Islet of Langerhans (tissue), 1 donor: Measurements from ENCODE around the gene NEURL1B.
"Not testable (repeated sequence)": the region's sequence is repeated elsewhere in the genome, so short reads cannot be mapped to it uniquely, and the experiment has no call there.

Experiments
- FAIRE-seq: peaks from one replicate; lab custom pipeline; 2011; peaks lifted over from hg19 to GRCh38; lab: Jason Lieb, UNC

Gene NEURL1B

DNA sequence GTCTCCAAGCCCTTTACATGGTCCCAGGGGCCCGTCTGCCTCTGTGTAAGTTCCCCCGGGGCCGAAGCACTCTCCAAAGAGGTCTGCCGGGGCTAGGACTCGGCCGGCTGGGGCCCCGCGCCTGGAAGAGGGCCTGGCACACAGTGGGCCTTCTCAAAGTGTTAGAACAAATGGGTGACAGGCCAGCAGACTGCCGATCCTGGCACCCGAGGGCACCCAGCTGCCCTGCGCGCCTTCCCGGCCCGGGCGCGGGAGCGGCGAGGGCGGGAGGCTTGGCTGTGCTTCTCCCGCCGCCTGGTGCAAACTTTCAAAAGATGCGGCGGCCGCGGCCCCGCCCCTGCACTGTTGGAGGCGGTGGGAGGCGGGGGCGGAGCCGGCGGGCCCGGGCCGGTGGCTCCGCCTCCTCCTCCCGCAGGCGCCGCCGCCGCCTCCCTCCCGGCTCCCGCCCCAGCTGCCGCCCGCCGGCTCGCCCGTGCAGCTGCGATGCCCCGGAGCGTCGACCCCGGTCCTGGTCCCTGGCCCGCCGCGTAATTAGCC, at the start of gene NEURL1B:
TSS of gene NEURL1B (plus strand) at position 442 of the 537 bp plus-strand sequence. CDS start 144 bp downstream, outside the sequence.
- no peak for FAIRE-seq

GRCh38 chr5:172591636-172592035, 49.4 kb upstream of the NEURL1B start:
- no peak for FAIRE-seq

DNA sequence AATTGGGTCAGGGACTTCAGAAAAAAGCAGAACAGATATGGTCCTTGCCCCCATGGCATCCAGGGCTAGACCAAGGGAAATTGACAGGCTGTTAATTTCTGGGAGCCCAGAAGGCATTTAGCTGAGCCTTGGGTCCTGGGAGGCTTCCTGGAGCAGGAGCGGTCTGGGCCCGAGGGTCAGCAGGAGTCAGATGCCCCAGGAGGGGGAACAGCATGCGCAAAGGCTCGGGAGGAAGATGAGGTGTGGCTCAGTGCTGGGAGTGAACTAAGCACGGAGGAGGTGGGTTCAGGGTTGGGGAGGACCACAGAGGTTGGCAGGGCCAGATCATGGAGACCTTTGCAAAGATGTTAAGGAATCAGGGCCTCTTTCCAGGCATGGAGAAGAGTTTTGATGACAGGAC, 48.2 kb upstream of the NEURL1B start:
- no peak for FAIRE-seq

DNA sequence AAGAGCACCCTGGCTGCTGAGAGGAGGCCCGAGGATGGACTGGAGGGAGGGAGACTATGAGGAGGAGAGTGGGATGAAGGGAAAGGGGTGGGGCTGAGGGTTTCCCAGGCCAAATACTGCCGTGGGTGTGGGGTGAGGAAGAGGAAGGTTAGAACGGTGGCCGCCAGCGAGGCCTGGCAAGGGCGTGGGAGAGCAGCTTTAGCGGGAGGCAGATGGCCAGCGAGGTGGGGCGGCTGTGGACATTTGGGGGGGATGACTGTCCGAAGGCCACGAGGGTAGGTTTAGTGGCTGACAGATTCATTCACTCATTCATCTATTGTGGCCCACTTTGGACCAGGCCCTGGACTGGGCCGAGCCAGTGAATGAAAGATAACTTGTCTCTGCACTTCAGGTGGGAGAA, 47.8 kb upstream of the NEURL1B start:
- FAIRE-seq = no peak

DNA sequence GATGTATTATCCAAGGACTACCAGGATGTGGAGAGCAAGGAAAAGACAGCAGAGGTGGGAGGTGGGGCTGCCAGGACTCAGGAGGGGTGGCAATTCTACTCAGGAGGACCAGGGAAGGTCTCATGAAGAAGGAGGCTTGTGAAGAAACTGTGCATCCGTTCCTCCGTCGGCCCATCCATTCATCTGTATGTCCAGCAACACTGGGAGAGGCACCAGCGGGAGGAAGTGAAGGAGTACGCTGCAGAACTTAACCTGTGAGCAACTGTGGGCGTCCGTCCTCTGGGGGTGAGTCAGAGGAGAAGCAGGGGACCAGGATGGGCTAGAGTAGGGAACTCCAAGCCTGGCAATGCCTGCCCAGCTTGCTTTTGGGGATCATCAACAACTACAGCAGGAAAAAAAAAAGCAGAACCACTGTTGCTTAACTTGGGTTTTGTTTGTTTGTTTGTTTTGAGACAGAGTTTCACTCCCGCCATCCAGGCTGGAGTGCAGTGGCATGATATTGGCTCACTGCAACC, 47.3 kb upstream of the NEURL1B start:
- no peak for FAIRE-seq

DNA sequence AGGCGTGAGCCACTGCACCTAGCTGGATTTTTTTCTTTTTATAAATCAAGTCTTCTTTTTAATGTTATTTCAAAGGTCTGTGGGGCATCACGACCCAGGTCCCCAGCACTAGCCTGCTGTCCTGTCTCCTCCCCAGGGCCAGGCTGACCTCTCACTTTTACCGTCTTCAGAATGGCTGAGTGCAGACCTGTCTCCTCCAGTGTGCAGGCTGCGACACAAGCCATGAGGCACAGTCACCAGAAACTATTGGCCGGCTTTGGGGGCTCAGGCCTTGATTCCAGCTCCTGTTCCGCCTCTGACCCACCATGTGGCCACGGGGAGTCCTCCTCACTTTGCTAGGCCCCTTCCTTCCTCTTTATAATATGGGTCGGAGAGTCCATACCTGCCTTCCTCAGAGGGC, 46.6 kb upstream of the NEURL1B start:
- no peak for FAIRE-seq

DNA sequence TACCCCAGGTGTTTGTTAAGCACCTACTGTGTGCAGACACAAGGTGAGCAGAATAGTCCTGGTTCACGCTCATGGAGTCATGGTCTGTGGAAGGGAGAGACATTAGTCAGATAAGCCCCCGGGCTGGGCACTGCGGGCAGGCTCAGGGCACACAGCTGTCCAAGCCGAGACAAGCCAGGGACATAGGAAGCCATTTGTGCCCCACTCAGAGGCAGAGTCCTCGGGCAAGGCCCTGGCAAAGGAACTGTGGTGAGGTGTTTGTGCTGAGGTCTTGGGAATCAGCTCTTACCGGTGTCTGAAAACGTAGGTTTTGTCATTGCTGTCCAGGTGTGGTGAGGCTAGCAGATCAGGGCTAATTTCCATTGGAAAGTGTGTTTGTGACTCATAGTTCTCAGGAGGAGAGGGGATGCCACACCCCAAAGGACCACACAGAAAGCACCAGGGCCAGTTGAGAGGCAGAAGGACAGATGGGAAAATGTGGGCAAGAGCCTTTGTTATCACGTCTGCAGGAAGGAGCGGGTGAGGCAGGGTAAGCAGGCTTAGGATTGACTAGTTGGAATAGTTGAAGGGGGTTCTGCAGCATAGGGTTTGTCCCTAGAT, 46.1 kb upstream of the NEURL1B start:
- FAIRE-seq = no peak

DNA sequence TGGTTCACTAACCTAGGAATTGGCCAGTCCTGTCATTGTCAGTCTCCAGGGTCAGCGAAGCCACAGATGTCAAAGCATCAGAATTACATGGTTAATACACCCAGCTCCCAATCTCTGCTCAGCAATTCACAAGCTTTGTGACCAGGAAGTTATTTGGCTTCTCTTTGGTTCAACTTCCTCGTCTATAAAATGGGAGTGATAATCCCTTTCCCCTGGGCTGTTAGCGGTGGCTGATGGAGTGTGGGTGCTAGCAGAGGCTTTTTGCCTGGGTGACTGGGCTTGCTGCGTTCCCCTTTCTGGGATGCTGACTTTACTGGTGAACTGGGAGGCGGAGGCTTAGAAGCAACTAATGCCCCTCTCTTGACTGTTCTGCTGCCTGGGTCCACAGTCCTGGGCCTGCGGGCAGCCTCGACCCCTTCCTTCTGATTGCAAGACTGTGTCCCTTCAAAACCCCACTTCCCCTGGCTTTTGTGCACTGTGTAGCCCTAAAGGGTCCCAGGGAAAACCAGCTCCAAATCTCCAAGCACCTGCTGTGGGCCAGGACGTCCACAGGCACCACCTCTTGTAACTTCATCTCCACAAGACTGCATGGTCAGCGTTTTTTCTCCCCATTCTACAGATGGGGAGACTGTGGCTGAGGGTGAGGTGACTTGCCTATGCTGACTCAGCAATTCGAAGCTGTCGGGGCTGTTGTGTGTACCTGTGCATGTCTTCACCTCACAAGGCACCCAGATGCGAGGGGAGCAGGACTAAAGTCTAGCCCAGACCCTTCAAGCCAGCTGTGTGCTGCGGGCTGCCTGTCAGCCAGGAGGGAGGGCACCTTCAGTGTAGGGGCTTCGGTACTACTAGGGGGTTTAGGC, 45.2 kb upstream of the NEURL1B start:
- FAIRE-seq = no peak

- no peak for FAIRE-seq
Measured at GRCh38 chr5:172596638-172597231, 44.3 kb upstream of the NEURL1B start.

GRCh38 chr5:172597755-172598155, 43.3 kb upstream of the NEURL1B start:
- no peak for FAIRE-seq

- no peak for FAIRE-seq
Measured at GRCh38 chr5:172598251-172599203, 42.5 kb upstream of the NEURL1B start.

- no peak for FAIRE-seq
Measured at GRCh38 chr5:172599204-172599567, 41.9 kb upstream of the NEURL1B start.

DNA sequence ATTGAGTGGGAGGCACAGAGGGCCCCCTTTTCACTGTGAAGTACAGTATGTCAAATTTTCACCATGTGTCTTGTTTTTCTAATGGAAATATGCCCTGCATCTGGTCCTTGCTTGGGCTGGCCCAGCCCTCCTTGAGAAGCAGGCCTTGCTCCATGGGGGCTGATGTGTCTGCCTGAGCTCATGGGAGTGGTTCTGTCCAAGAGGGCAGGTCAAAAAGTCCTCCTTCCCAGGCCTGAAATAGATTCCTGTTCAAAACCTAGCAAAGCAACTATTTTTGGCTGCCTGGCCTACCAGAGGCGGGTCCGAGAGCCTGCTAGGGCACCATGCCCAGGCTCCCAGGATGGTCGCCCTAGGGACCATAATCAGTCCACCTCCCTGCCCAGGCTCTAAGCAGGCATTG, 40.5 kb upstream of the NEURL1B start:
- FAIRE-seq = no peak

DNA sequence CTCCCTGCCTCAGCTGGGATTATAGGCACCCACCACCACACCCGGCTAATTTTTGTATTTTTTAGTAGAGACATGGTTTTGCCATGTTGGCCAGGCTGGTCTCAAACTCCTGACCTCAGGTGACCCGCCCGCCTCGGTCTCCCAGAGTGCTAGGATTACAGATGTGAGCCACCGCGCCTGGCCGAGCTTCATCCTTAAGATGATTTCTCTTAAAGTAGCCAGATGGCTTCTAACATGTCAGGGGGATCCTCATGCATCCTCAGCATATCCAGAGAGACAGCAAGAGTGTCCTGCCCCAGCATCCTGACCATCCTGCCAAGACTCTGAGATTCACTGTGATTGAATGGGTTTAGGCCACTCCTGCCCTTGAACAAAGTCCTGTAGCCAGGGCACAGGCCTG, 39.5 kb upstream of the NEURL1B start:
- FAIRE-seq = not testable (repeated sequence)

DNA sequence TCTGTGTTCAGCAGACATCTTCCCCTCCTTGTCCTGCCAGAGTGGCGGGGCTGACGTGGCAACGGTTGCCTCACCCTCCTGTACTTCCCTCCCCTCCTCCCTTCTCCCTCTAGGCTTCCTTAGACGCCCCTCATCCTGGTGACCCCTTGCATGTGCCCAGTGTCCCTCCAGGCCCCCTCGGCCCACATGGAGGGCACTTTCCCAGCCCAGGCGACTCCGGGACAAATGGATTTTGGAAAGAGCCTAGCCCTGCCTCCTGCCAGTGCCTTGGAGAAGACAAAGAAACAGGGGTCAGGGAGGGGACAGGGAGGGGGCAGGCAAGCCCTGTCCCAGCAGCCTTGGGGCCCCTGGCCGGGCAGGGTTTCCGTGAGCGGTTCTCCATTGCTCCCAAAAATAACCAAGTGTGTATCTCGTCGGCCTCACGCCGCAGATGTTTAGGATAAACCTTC, 38.3 kb upstream of the NEURL1B start:
- FAIRE-seq = no peak

DNA sequence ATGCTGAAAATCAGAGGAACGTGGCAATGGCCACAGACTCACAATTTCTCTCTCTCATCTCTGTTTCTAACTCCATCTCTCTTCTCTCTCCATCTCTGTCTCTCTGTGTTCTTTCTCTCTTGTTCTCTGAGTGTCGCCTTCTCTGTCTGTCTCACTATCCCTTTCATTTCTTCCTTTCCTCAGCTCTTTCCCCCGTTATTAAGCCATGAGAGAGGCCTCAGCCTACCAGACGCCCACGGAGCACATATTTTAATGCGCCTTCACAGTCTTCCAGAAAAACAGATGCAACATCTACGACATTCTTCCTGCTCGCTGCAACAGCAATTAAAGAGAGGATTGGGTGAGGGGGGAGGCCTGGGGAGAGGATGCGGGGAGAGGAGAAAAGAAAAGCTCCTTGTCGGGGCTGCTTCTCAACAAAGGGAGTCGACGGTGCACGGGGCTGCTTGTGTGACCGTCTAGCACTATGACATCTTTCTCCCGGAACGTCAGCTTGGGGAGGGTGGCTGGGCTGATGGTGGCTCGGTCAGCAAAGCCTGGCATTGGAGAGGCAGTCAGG, 37.7 kb upstream of the NEURL1B start:
- FAIRE-seq = no peak

- FAIRE-seq = no peak
Measured at GRCh38 chr5:172605466-172605865, 35.6 kb upstream of the NEURL1B start.

DNA sequence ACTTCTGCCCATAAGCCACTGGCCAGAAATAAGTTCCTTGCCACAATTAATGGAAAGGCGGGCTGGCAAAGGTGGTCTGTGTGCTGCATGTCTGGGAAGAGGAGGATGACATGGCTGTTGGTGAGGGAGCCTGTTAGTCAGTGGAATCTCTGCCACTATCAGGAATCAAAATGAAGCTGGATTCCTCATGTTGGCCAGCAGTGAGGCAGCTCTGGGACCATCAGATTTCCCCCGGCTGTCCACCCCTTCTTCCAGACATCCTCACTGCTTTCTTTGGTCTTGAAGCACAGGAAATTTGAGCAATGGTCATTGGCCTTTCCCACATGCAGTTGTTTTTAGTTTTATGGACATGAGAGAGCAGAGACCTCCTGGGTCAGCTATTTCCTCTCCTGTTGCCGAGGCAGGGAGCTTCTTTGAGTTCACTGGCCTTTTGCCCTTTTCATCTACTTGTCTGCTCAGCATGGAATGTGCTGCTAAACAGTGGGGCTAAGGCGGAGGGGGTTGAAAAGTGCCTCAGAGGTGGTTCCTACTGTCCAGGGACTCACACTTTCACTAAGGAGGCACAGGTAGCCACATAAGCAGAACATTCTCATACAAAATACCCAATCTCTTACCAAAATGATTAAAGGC, 34.8 kb upstream of the NEURL1B start:
- no peak for FAIRE-seq

GRCh38 chr5:172607213-172607793, 33.8 kb upstream of the NEURL1B start:
- FAIRE-seq = no peak

DNA sequence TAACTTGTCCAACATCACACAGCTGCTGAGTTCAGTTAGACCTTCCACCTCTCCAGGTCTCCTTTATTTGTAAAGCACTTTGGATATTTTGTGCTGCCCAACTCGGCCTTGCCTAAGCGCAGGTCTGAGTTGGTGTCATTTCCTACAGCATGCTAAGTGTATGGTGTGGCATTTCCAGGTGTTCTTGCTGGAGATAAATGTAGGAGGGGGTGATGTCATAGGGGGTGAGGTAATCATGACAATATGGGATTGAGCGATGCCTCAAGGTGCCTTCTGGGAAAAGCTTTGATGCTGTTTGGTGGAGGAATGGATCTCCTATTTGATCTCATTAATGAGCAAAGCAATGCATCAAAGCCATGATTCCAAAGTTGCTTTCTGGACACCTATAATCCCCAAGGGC, 32.3 kb upstream of the NEURL1B start:
- FAIRE-seq = no peak

- no peak for FAIRE-seq
Measured at GRCh38 chr5:172610643-172611042, 30.4 kb upstream of the NEURL1B start.
